Measurements from ENCODE around the gene TPCN1.

TPCN1 gene

DNA sequence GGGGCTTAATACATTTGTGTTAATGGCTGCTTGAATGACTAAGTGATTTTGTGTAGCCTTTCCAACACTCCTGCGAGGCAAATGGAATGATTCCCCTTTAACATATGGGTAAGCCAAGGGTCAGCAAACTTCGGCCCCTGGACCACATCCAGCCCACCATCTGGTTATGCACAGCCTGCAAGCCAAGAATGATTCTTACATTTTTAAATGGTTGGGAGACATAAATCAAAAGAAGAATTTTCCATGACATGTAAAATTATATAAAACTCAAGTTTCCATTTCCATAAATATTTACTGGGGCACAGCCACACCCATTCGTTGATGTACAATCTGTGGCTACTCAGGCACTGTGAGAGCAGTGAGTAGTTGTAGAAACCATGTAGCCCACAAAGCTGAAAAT, 104.7 kb downstream of the TPCN1 start:
- H3K36me3 Mint-ChIP-seq = peaks cover 36% of the 10 kb centered on the region
- peaks cover 27% of the 10 kb centered on the region for H3K4me1 Mint-ChIP-seq
- H3K27ac Mint-ChIP-seq = no peak overlapping the region
- ATAC-seq = no peak
- no peak overlapping the region for H3K4me3 Mint-ChIP-seq
- DNase-seq (ENCODE audit: low spot score in 2 of 2) = no peak
- no peaks in the 10 kb centered on the region for H3K9me3 Mint-ChIP-seq

- DNase-seq (ENCODE audit: low spot score in 2 of 2) (no peak), ATAC-seq (no peak)
- Mint-ChIP-seq H3K4me3 (no peak overlapping the region), H3K36me3 (peaks cover 39% of the 10 kb centered on the region), H3K4me1 (peaks cover 31% of the 10 kb centered on the region), H3K27ac (peak overlapping the region; percentile 45), H3K9me3 (no peaks in the 10 kb centered on the region)
Measured at GRCh38 chr12:113326775-113327395, 105.6 kb downstream of the TPCN1 start.

- DNase-seq (ENCODE audit: low spot score in 2 of 2) = no peak
- Mint-ChIP-seq H3K4me1 (peaks cover 38% of the 10 kb centered on the region), H3K36me3 (peaks cover 39% of the 10 kb centered on the region), H3K4me3 (no peak overlapping the region), H3K9me3 (no peaks in the 10 kb centered on the region), H3K27ac (peak overlapping the region; percentile 74)
- no peak for ATAC-seq
Measured at GRCh38 chr12:113328368-113328889, 107.2 kb downstream of the TPCN1 start.

DNA sequence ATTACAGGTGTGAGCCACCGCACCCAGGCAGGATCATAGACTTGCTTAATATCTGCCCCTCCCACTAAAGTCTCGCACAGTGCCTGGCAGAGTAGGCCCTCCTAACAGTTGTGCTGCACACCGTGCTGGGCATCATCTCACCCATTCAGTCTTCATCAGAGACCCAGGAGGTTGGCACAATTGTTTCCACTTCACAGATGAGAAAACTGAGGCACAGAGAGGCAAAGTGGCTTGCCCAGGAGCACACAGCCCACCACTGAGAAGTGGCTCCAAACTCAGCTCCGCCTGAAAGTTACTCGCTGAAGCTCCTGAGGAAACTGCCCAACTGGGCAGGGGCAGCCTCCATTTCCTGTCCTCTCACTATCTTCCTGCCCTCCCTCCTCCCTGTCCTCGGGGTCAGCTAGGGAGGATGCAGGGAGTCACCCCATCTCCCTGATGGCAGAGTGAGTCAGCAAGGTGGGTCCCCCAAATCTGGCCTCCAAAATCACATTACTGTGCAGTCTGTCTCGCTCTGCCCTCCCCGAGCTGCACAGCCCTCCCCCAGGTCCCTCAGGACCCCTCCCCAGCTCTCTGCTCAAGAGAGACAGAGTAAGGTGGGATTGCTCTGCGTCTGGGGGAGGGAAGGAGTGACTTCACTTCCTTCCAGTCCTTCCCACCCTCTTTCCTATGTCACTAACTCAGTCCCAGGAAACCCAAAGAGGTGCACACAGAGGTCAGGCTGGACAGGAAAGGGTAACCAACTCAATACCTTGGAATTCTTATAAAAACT, 107.9 kb downstream of the TPCN1 start:
- peak overlapping the region; percentile 74 for H3K27ac Mint-ChIP-seq

DNA sequence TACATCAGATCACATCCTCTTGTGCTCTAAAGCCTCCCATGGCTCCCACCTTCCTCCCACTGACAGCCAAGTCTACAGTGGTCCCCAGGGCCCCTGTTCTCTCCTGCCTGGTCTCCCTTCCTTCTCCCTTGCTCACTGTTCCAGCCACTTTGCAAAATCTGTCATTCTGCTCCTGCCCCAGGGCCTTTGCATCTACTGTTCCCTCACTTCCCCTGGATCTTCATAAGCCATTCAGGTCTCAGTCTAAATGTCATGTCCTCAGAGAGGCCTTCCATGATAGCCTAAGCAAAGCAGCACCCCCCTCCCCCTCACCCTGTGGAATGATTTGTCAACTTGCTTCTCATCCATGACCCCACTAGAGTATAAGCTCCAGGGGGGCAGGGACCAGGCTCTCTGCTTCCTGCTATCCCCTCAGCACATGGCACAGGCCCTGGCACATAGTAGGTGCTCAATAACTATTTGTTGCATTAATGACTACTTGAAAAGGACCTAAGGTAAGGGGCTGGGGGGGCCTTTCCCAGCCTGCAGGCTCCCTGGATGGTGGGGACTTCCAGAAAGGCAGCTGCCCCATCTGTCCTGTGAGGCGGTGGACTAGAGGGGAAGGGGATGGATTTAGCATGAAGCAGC, 108.6 kb downstream of the TPCN1 start:
- no peak for ATAC-seq
- Mint-ChIP-seq H3K4me3 (no peak overlapping the region), H3K36me3 (peaks cover 39% of the 10 kb centered on the region), H3K27ac (peak overlapping the region; percentile 74), H3K9me3 (no peaks in the 10 kb centered on the region), H3K4me1 (peaks cover 39% of the 10 kb centered on the region)
- DNase-seq (ENCODE audit: low spot score in 2 of 2) = no peak

More for the DNA sequence above, 107.9 kb downstream of the TPCN1 start:
- H3K36me3 Mint-ChIP-seq = peaks cover 39% of the 10 kb centered on the region
- H3K4me3 Mint-ChIP-seq = no peak overlapping the region
- ATAC-seq (no peak), DNase-seq (ENCODE audit: low spot score in 2 of 2) (no peak)
- no peaks in the 10 kb centered on the region for H3K9me3 Mint-ChIP-seq
- peaks cover 39% of the 10 kb centered on the region for H3K4me1 Mint-ChIP-seq

DNA sequence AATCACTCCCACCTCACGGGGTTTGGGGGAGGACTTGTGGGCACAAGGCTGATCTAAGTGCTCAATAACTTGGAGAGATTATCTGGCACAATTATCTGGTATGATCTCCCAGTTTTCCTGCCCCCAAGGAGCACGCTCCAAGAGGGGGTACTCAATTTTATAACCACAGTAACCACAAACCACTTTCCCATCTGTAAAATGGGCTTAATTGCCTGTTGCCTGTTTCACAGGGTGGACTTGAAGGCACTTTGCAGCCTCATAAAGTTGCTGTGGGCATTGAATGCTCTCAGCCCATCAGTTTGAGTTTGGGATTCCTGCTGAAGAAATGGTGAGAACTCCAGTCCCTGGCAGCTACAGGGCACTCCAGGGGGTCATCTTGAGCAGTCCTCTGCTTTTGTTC, 109.2 kb downstream of the TPCN1 start:
- peaks cover 39% of the 10 kb centered on the region for H3K36me3 Mint-ChIP-seq
- no peak overlapping the region for H3K27ac Mint-ChIP-seq
- ATAC-seq (no peak), DNase-seq (ENCODE audit: low spot score in 2 of 2) (no peak)
- H3K9me3 Mint-ChIP-seq = no peaks in the 10 kb centered on the region
- H3K4me3 Mint-ChIP-seq = no peak overlapping the region
- H3K4me1 Mint-ChIP-seq = peaks cover 39% of the 10 kb centered on the region

DNA sequence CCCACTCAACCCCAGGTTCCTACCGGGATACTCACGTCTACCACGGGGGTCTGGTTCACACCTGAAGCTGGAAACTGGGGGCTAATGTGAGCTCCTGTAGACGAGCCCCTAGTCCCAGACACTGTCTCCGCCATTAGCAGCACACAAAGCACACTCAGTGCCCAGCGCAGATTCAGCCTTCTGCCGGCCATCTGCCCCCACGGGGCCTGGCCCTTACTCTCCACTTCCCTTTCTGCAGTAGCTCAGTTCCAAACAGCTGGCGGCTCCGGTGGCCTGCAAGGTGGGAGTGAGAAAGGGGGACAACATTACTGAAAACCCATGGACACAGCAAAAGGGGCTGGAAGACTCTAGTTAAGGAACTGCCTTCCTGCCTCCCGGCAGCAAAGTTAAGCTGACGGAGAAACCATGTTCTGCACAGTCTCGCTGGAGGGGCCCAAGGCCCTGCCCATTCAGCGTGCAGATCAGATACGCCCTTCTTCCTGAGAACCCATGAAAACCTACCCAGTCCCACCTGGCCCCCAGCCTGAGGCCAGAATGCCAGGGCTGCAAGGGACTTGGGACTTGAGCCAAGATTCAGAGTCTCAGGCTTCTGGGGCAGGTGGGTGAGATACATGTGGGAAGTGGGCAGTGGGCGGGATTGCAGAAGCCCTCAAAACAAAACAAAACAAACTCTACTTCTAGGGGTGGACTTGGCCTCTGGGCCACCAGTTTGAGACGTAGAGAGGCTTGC, 111.6 kb downstream of the TPCN1 start:
- peaks cover 34% of the 10 kb centered on the region for H3K4me1 Mint-ChIP-seq
- peaks cover 33% of the 10 kb centered on the region for H3K36me3 Mint-ChIP-seq
- DNase-seq (ENCODE audit: low spot score in 2 of 2) (no peak), ATAC-seq (no peak)
- peak overlapping the region; percentile 91 for H3K4me3 Mint-ChIP-seq
- H3K27ac Mint-ChIP-seq = no peak overlapping the region
- H3K9me3 Mint-ChIP-seq = no peaks in the 10 kb centered on the region

DNA sequence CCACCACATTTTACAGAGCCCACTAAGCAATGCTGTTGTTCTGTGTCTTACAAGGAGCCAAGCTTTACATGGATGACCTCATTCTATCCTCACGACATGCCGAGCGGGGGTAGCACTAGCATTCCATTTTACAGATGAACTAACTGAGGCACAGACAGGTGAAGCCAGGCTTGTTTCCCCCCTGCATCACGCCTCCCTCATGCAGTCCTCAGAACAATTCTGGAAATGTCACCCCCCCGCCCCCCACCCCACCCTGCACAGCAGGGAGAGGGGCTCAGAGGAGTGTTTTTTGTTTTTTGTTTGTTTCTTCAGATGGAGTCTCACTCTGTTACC, 112.1 kb downstream of the TPCN1 start:
- ATAC-seq = no peak
- peak overlapping the region; percentile 91 for H3K4me3 Mint-ChIP-seq
- H3K27ac Mint-ChIP-seq = no peak overlapping the region
- no peak for DNase-seq (ENCODE audit: low spot score in 2 of 2)
- H3K9me3 Mint-ChIP-seq = no peaks in the 10 kb centered on the region
- H3K36me3 Mint-ChIP-seq = peaks cover 31% of the 10 kb centered on the region
- peaks cover 30% of the 10 kb centered on the region for H3K4me1 Mint-ChIP-seq

DNA sequence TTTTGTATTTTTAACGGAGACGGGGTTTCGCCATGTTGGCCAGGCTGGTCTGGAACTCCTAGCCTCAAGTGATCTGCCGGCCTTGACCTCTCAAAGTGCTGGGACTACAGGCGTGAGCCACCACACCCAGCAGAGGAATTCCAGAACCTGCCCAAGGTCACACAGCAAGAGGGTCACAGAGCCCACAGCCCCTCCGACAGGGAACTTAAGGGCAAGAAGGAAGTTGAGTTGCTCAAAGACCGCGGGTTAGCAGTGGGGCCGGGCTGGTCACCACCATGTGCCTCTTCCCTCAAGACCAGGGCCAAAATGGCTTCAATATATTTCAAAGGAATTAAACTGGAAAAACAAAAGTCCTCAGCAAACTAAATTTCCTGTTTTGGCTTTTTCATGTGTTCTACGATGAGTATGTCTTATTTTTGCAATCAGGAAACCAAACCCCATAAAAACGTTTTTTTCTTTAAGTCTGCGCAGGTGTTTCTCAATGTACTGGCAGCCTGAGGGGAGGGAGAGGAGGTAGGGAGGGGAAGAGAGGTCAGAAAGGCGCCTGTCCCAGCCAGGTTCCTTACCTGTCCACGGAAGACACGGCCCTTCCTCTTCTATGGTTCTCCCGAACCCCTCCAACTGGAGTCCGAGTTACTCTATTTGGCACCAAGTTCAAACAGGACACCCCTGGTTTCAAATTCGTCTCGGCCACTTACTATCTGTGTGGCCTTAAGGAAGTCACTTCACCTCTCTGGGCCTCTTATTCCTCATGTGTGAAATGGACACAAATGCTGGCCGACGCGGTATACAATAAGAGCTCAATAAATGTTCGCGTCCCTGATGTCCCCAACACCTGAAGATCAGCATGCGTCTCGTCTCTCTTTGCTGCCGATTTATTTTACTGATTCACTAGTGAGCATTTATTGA, 112.9 kb downstream of the TPCN1 start:
- peaks cover 27% of the 10 kb centered on the region for H3K4me1 Mint-ChIP-seq
- H3K9me3 Mint-ChIP-seq = no peaks in the 10 kb centered on the region
- DNase-seq (ENCODE audit: low spot score in 2 of 2) (peak in 1 of 2 donors; percentile 55), ATAC-seq (peak; percentile 37)
- H3K36me3 Mint-ChIP-seq = peaks cover 26% of the 10 kb centered on the region
- H3K27ac Mint-ChIP-seq = peak overlapping the region; percentile 67
- H3K4me3 Mint-ChIP-seq = peak overlapping the region; percentile 91

DNA sequence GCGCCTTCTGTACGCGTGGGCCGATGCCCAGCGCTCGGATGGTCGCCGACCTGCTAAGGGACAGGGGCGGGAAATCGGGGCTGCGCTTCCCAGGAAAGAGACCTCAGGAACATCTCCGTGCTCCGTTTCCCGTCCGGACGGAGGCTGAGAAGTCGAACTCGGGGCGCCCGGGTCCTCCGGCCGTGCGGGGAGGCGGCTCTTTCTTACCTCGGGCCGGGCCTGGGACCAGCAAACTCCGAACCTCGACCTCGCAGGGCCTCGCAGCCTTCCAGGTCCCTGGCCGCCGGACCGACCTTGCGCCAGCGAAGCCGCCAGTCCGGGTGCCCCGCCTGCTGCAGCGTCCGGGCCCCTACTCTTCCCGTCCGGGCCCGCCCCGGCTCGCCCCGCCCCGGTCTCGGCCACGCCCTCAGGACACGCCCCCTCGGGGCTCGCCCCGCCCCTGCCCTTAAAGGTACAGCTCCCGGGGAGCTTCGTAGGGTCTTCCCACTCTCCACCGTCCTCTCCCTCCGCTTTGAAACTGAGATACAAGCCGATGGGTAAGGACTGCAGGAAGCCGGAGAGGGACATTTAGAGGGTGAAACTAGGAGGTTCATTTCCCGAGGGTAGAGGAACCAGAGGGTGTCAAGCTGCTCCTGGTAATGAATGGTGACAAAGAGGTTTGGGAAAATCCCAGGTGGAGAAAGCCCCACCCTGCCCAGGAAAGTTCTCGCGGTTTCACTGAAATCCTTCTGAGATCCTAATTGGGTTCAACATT, 113.7 kb downstream of the TPCN1 start, which contains the start of gene SLC8B1:
SLC8B1 (minus strand) TSS at position 324 of the 754 bp plus-strand sequence. CDS start 2,231 bp downstream, outside the sequence.
- Mint-ChIP-seq H3K4me1 (peaks cover 19% of the 10 kb centered on the region), H3K9me3 (no peaks in the 10 kb centered on the region), H3K36me3 (peaks cover 24% of the 10 kb centered on the region), H3K27ac (peak within 1 kb of the TSS; percentile 67), H3K4me3 (peak within 1 kb of the TSS; percentile 91)
- DNase-seq (ENCODE audit: low spot score in 2 of 2) (peak; percentile 94 to 95), ATAC-seq (peak; percentile 98)

DNA sequence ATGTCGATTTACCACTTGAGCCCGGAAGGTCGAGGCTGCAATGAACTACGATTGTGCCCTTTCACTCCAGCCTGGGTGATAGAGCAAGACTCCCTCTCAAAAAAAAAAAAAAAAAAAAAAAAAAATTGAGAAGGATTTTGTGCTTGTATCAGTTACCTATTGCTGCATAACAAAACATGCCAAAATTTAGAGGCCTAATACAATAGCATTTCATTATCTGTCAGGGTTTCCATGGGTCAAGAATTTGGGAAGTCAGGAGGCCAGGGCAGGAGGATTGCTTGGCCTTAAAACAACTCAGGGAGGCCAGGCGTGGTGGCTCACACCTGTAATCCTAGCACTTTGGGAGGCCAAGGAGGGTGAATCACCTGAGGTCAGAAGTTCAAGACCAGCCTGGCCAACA, 118.3 kb downstream of the TPCN1 start:
- Mint-ChIP-seq H3K4me1 (no peaks in the 10 kb centered on the region), H3K9me3 (no peaks in the 10 kb centered on the region), H3K36me3 (no peaks in the 10 kb centered on the region), H3K4me3 (no peak overlapping the region), H3K27ac (no peak overlapping the region)
- DNase-seq (ENCODE audit: low spot score in 2 of 2) (no peak), ATAC-seq (no peak)

- Mint-ChIP-seq H3K4me3 (no peak overlapping the region), H3K27ac (no peak overlapping the region), H3K36me3 (no peaks in the 10 kb centered on the region), H3K4me1 (no peaks in the 10 kb centered on the region), H3K9me3 (no peaks in the 10 kb centered on the region)
- no peak for DNase-seq (ENCODE audit: low spot score in 2 of 2)
- no peak for ATAC-seq
Measured at GRCh38 chr12:113340061-113340460, 118.8 kb downstream of the TPCN1 start.

DNA sequence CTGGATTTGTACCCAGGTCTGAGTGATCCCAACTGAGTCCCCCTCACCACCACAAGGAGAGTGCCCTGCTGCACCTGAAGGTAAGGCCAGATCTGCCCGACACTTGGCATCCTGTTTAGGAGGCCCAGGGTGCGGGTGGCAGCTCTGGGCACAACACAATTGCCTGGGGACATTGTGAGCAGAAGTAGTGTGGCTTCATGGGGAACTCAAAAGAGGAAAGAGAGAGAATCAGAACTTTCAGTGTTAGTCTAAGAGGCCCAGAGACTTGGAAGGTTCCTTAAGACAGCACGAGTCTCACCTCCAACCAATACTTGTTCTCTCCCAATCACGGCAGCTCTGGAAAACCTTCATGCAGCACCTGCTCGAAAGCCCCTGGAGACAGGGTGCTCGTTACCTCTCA, 120.3 kb downstream of the TPCN1 start:
- no peaks in the 10 kb centered on the region for H3K9me3 Mint-ChIP-seq
- H3K27ac Mint-ChIP-seq = peak overlapping the region; percentile 38
- ATAC-seq = no peak
- H3K4me1 Mint-ChIP-seq = no peaks in the 10 kb centered on the region
- no peak overlapping the region for H3K4me3 Mint-ChIP-seq
- no peak for DNase-seq (ENCODE audit: low spot score in 2 of 2)
- no peaks in the 10 kb centered on the region for H3K36me3 Mint-ChIP-seq

GRCh38 chr12:113345318-113345717, 124.1 kb downstream of the TPCN1 start:
- Mint-ChIP-seq H3K36me3 (peaks cover 8% of the 10 kb centered on the region), H3K9me3 (no peaks in the 10 kb centered on the region), H3K27ac (no peak overlapping the region), H3K4me1 (no peaks in the 10 kb centered on the region), H3K4me3 (no peak overlapping the region)
- ATAC-seq (no peak), DNase-seq (ENCODE audit: low spot score in 2 of 2) (no peak)

Measured in stimulated activated effector memory CD8-positive, alpha-beta T cell treated with anti-CD3 and anti-CD28 coated beads, Interleukin-12 subunit alpha, Interleukin-12 subunit beta, amount 100 ng/mL, for 72 hours (primary cell).